ENCODE results near the gene OSER1.
"Not testable (repeated sequence)": the region's sequence is repeated elsewhere in the genome, so short reads cannot be mapped to it uniquely, and the experiment has no call there.

The OSER1 gene

GRCh38 chr20:44236840-44237239, 26.3 kb upstream of the OSER1 start:
- not testable (repeated sequence) for H3K4me1 ChIP-seq (ENCODE audit: control insufficient read depth in 1 of 2, insufficient read depth in 2 of 2, low read length in 2 of 2); H3K36me3 ChIP-seq (ENCODE audit: control insufficient read depth in 1 of 2, insufficient read depth in 2 of 2, low read length in 2 of 2); H2BK5ac ChIP-seq (ENCODE audit: low read depth, low read length, poor library complexity); H4K12ac ChIP-seq (ENCODE audit: low read depth, low read length); H3K9ac ChIP-seq (ENCODE audit: low read length); H3K23ac ChIP-seq (ENCODE audit: low read length); H3K4me2 ChIP-seq (ENCODE audit: low read length); H3K79me1 ChIP-seq (ENCODE audit: low read length); H4K91ac ChIP-seq (ENCODE audit: low read depth, low read length); H3K27me3 ChIP-seq (ENCODE audit: insufficient read depth, low read length); H2BK12ac ChIP-seq (ENCODE audit: low read length); H2AK5ac ChIP-seq (ENCODE audit: low read length); DNase-seq; H4K8ac ChIP-seq (ENCODE audit: low read depth, low read length); H3K18ac ChIP-seq (ENCODE audit: low read length); H3K14ac ChIP-seq (ENCODE audit: low read length); H3K79me2 ChIP-seq (ENCODE audit: control insufficient read depth, insufficient read depth, low read length, poor library complexity); H2AFZ ChIP-seq (ENCODE audit: insufficient read depth, low read length, poor library complexity); H3K9me3 ChIP-seq (ENCODE audit: insufficient read depth, low read depth, low read length); H3K4ac ChIP-seq (ENCODE audit: low read depth, low read length); H3K27ac ChIP-seq (ENCODE audit: low read depth, low read length); H2BK120ac ChIP-seq (ENCODE audit: insufficient read depth, low read length, poor library complexity); H3K4me3 ChIP-seq (ENCODE audit: low read depth, low read length)
- WGBS (ENCODE audit: extremely low coverage, insufficient coverage, insufficient read length), result no CpG with 5 or more reads among the region's 2 CpGs

DNA sequence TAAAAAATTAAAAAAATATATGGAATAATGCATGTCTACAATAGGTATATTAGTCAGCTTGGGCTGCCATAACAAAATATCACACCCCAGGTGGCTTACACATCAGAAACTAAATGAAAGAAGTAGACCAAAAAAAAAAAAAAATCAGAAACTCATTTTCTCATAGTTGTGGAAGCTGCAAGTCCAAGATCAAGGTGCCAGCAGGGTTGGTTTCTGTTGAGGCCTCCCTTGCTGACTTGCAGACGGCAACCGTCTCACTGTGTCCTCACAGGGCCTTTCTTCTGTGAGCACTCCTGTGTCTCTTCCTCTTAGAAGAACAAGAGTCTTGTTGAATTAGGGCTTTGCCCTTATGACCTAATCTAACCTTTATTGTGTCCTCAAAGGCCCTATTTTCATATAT, 25.1 kb upstream of the OSER1 start:
- Histone ChIP-seq H2AFZ (ENCODE audit: insufficient read depth, low read length, poor library complexity) (no peak overlapping the region), H3K4me2 (ENCODE audit: low read length) (no peak overlapping the region), H4K12ac (ENCODE audit: low read depth, low read length) (no peak overlapping the region), H2BK5ac (ENCODE audit: low read depth, low read length, poor library complexity) (no peak overlapping the region), H2BK12ac (ENCODE audit: low read length) (no peak overlapping the region), H3K4me1 (ENCODE audit: control insufficient read depth in 1 of 2, insufficient read depth in 2 of 2, low read length in 2 of 2) (no peaks in the 10 kb centered on the region), H3K27me3 (ENCODE audit: insufficient read depth, low read length) (no peaks in the 10 kb centered on the region), H4K8ac (ENCODE audit: low read depth, low read length) (no peak overlapping the region), H3K23ac (ENCODE audit: low read length) (no peak overlapping the region), H3K4ac (ENCODE audit: low read depth, low read length) (no peak overlapping the region), H3K27ac (ENCODE audit: low read depth, low read length) (no peak overlapping the region), H2AK5ac (ENCODE audit: low read length) (no peak overlapping the region), H4K91ac (ENCODE audit: low read depth, low read length) (no peak overlapping the region), H3K36me3 (ENCODE audit: control insufficient read depth in 1 of 2, insufficient read depth in 2 of 2, low read length in 2 of 2) (no peaks in the 10 kb centered on the region), H3K9ac (ENCODE audit: low read length) (no peak overlapping the region), H3K18ac (ENCODE audit: low read length) (no peak overlapping the region), H3K79me2 (ENCODE audit: control insufficient read depth, insufficient read depth, low read length, poor library complexity) (no peaks in the 10 kb centered on the region), H3K14ac (ENCODE audit: low read length) (no peak overlapping the region), H3K4me3 (ENCODE audit: low read depth, low read length) (no peak overlapping the region), H3K79me1 (ENCODE audit: low read length) (no peaks in the 10 kb centered on the region), H3K9me3 (ENCODE audit: insufficient read depth, low read depth, low read length) (peaks cover 1% of the 10 kb centered on the region), H2BK120ac (ENCODE audit: insufficient read depth, low read length, poor library complexity) (no peak overlapping the region)
- DNase-seq, result no peak
- WGBS (ENCODE audit: extremely low coverage, insufficient coverage, insufficient read length), result no CpG with 5 or more reads among the region's 2 CpGs

DNA sequence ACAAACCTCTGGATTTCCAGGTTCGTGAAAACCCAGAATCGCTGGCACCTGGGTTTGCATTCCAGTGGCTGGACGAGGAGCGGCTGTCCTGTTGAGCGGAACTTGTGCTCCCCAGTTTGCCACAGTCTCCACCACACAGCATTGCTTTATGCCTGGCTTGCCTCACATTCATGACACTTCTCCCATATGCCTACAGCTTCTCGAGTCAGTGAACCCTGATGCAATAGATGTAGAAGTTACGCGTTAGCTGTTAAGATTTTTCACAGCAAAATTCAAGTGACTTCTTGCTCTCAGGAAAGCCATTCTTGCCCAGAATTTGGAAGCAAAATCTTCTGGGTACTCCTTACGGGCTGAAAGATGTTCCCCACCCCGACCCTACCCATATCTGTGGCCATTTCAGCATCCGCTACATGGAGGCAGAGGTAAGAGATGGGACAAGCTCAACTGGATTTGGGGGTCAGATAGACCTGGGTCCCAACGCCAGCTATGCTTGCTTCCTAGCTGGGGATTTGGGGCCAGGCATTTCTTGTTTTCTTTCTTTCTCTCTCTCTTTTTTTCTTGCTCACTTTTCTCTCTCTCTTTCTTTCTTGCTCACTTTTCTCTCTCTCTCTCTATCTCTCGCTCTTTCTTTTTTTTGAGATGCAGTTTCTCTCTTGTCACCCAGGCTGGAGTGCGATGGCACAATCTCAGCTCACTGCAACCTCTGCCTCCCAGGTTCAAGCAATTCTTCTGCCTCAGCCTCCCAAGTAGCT, 24.2 kb upstream of the OSER1 start:
- Histone ChIP-seq H3K27ac (ENCODE audit: low read depth, low read length) (no peak overlapping the region), H3K4me2 (ENCODE audit: low read length) (no peak overlapping the region), H3K9ac (ENCODE audit: low read length) (no peak overlapping the region), H3K27me3 (ENCODE audit: insufficient read depth, low read length) (no peaks in the 10 kb centered on the region), H3K4ac (ENCODE audit: low read depth, low read length) (no peak overlapping the region), H3K23ac (ENCODE audit: low read length) (no peak overlapping the region), H3K14ac (ENCODE audit: low read length) (no peak overlapping the region), H4K91ac (ENCODE audit: low read depth, low read length) (no peak overlapping the region), H3K79me1 (ENCODE audit: low read length) (no peaks in the 10 kb centered on the region), H3K4me1 (ENCODE audit: control insufficient read depth in 1 of 2, insufficient read depth in 2 of 2, low read length in 2 of 2) (no peaks in the 10 kb centered on the region), H3K36me3 (ENCODE audit: control insufficient read depth in 1 of 2, insufficient read depth in 2 of 2, low read length in 2 of 2) (no peaks in the 10 kb centered on the region), H2AFZ (ENCODE audit: insufficient read depth, low read length, poor library complexity) (no peak overlapping the region), H3K18ac (ENCODE audit: low read length) (no peak overlapping the region), H2AK5ac (ENCODE audit: low read length) (no peak overlapping the region), H2BK5ac (ENCODE audit: low read depth, low read length, poor library complexity) (no peak overlapping the region), H3K79me2 (ENCODE audit: control insufficient read depth, insufficient read depth, low read length, poor library complexity) (no peaks in the 10 kb centered on the region), H2BK12ac (ENCODE audit: low read length) (no peak overlapping the region), H4K12ac (ENCODE audit: low read depth, low read length) (no peak overlapping the region), H3K9me3 (ENCODE audit: insufficient read depth, low read depth, low read length) (peaks cover 1% of the 10 kb centered on the region), H4K8ac (ENCODE audit: low read depth, low read length) (no peak overlapping the region), H3K4me3 (ENCODE audit: low read depth, low read length) (no peak overlapping the region), H2BK120ac (ENCODE audit: insufficient read depth, low read length, poor library complexity) (no peak overlapping the region)
- DNase-seq, result no peak
- WGBS (ENCODE audit: extremely low coverage, insufficient coverage, insufficient read length), result no CpG with 5 or more reads among the region's 14 CpGs

DNA sequence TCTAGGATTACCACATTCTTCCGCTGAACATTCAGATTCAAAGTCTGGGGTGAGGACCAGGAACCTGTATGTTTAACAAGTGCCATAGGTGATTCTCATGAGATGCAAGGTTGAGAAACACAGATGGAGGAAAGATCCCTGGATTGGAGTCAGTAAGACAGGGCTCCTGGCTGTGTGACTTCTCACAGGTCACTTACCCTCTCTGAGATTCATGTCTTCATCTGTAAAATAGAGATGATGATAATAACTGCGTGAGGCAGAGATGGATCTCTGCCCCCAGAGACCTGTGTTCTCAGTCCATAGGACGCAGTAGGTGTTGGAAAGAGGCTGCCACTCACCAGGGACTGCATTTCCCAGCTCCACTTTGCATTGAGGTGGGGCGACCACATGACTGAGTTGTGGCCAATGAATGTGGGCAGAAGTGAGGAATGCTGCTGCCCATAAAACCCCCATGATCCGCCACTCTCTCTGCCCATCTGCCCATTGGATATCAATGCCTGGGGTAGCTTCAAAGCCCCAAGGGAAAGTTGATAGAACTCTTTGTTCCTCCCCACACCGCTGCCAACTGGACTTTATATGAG, 23.0 kb upstream of the OSER1 start:
- no peak for DNase-seq
- no peak overlapping the region for H3K18ac ChIP-seq (ENCODE audit: low read length)
- no peak overlapping the region for H2AK5ac ChIP-seq (ENCODE audit: low read length)
- no peaks in the 10 kb centered on the region for H3K79me1 ChIP-seq (ENCODE audit: low read length)
- H3K79me2 ChIP-seq (ENCODE audit: control insufficient read depth, insufficient read depth, low read length, poor library complexity), result no peaks in the 10 kb centered on the region
- no peaks in the 10 kb centered on the region for H3K27me3 ChIP-seq (ENCODE audit: insufficient read depth, low read length)
- no peak overlapping the region for H2BK120ac ChIP-seq (ENCODE audit: insufficient read depth, low read length, poor library complexity)
- no peak overlapping the region for H3K4me3 ChIP-seq (ENCODE audit: low read depth, low read length)
- no peak overlapping the region for H2BK12ac ChIP-seq (ENCODE audit: low read length)
- H3K27ac ChIP-seq (ENCODE audit: low read depth, low read length), result no peak overlapping the region
- no peak overlapping the region for H2BK5ac ChIP-seq (ENCODE audit: low read depth, low read length, poor library complexity)
- no peak overlapping the region for H3K23ac ChIP-seq (ENCODE audit: low read length)
- H4K12ac ChIP-seq (ENCODE audit: low read depth, low read length), result no peak overlapping the region
- H3K9ac ChIP-seq (ENCODE audit: low read length), result no peak overlapping the region
- H3K4ac ChIP-seq (ENCODE audit: low read depth, low read length), result no peak overlapping the region
- WGBS (ENCODE audit: extremely low coverage, insufficient coverage, insufficient read length), result no CpG with 5 or more reads among the region's 6 CpGs
- no peak overlapping the region for H2AFZ ChIP-seq (ENCODE audit: insufficient read depth, low read length, poor library complexity)
- no peak overlapping the region for H4K91ac ChIP-seq (ENCODE audit: low read depth, low read length)
- H3K4me2 ChIP-seq (ENCODE audit: low read length), result no peak overlapping the region
- H3K14ac ChIP-seq (ENCODE audit: low read length), result no peak overlapping the region
- no peak overlapping the region for H4K8ac ChIP-seq (ENCODE audit: low read depth, low read length)
- H3K4me1 ChIP-seq (ENCODE audit: control insufficient read depth in 1 of 2, insufficient read depth in 2 of 2, low read length in 2 of 2), result no peaks in the 10 kb centered on the region
- no peaks in the 10 kb centered on the region for H3K36me3 ChIP-seq (ENCODE audit: control insufficient read depth in 1 of 2, insufficient read depth in 2 of 2, low read length in 2 of 2)
- H3K9me3 ChIP-seq (ENCODE audit: insufficient read depth, low read depth, low read length), result peaks cover 1% of the 10 kb centered on the region

All from trophoblast cell (in vitro differentiated cells and primary cell).